Measurements from ENCODE around the gene MSS51.

DNA sequence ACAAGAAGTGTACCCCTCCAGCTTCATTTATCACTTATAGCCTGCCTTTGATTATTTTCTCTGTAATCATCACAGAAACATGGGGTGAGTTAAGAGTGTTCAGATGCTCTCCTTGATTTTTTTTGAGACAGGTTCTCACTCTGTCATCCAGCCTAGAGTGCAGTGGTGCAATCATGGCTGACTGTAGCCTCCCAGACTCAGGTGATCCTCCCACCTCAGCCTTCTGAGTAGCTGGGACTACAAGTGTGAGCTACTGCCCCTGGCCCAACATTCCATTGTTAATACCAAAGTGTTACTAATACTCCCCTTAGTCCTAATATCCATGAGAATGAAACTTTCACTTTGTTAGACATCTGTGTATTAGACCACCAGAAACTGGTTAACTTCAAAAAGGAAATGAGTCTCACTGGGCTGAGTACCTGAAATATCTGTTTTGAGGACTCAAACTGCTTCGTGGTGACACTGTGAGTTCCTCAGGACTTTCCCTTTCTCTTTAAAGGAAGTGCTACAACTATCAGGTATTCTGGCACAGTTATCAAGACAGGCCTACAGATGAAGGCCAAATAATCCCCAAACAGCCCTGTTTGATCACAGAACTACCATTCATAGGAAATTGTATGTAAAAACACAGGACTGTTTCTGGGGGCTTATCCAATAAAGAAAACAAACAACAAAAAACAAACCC, 54.2 kb downstream of the MSS51 start:
- no peak for TF ChIP-seq EP300 (conservative IDR thresholded peaks at IDR 0.05; ENCODE audit: poor library complexity, severe bottlenecking)
- TF ChIP-seq, protein P1, sequence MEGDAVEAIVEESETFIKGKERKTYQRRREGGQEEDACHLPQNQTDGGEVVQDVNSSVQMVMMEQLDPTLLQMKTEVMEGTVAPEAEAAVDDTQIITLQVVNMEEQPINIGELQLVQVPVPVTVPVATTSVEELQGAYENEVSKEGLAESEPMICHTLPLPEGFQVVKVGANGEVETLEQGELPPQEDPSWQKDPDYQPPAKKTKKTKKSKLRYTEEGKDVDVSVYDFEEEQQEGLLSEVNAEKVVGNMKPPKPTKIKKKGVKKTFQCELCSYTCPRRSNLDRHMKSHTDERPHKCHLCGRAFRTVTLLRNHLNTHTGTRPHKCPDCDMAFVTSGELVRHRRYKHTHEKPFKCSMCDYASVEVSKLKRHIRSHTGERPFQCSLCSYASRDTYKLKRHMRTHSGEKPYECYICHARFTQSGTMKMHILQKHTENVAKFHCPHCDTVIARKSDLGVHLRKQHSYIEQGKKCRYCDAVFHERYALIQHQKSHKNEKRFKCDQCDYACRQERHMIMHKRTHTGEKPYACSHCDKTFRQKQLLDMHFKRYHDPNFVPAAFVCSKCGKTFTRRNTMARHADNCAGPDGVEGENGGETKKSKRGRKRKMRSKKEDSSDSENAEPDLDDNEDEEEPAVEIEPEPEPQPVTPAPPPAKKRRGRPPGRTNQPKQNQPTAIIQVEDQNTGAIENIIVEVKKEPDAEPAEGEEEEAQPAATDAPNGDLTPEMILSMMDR (IDR thresholded peaks at IDR 0.05; ENCODE audit: poor library complexity, severe bottlenecking): no peak
- TF ChIP-seq, protein P2, sequence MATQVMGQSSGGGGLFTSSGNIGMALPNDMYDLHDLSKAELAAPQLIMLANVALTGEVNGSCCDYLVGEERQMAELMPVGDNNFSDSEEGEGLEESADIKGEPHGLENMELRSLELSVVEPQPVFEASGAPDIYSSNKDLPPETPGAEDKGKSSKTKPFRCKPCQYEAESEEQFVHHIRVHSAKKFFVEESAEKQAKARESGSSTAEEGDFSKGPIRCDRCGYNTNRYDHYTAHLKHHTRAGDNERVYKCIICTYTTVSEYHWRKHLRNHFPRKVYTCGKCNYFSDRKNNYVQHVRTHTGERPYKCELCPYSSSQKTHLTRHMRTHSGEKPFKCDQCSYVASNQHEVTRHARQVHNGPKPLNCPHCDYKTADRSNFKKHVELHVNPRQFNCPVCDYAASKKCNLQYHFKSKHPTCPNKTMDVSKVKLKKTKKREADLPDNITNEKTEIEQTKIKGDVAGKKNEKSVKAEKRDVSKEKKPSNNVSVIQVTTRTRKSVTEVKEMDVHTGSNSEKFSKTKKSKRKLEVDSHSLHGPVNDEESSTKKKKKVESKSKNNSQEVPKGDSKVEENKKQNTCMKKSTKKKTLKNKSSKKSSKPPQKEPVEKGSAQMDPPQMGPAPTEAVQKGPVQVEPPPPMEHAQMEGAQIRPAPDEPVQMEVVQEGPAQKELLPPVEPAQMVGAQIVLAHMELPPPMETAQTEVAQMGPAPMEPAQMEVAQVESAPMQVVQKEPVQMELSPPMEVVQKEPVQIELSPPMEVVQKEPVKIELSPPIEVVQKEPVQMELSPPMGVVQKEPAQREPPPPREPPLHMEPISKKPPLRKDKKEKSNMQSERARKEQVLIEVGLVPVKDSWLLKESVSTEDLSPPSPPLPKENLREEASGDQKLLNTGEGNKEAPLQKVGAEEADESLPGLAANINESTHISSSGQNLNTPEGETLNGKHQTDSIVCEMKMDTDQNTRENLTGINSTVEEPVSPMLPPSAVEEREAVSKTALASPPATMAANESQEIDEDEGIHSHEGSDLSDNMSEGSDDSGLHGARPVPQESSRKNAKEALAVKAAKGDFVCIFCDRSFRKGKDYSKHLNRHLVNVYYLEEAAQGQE (IDR thresholded peaks at IDR 0.05; ENCODE audit: borderline replicate concordance): no peak
